ENCODE results near the gene ADCY1.
"Not testable (repeated sequence)": the region's sequence is repeated elsewhere in the genome, so short reads cannot be mapped to it uniquely, and the experiment has no call there.

Gene ADCY1

GRCh38 chr7:45573661-45574415 lies at the start of gene ADCY1:
Gene ADCY1 (plus strand): TSS chr7:45574368. CDS start chr7:45574544, 176 bp downstream.
- no peak for FAIRE-seq
- peak; percentile 48 for DNase-seq (ENCODE audit: insufficient read length, low spot score)

DNA sequence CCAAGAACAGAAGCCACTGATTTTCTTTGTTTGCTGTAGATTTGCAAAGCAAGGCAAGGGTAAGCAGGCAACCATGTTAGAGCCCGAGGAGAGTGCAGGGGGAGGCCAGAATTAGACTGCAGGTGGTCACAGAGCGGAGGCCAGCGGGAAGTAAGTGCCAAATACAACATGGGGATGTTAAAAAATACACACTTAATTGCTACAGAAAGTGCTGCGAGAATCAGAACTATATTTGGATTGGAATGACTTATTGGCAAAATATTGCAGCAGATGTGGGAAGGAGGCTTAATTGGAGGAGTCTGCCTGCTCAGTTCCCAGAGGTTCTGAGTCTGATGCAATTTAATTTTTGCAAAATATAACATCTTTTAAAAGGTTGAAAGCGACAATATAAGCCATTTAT lies 49.7 kb upstream of the ADCY1 start:
- FAIRE-seq (no peak), DNase-seq (ENCODE audit: insufficient read length, low spot score) (no peak)

- FAIRE-seq, result no peak
- no peak for DNase-seq (ENCODE audit: insufficient read length, low spot score)
Measured at GRCh38 chr7:45525057-45525456, 49.1 kb upstream of the ADCY1 start.

- FAIRE-seq, result no peak
- no peak for DNase-seq (ENCODE audit: insufficient read length, low spot score)
Measured at GRCh38 chr7:45543473-45543872, 30.7 kb upstream of the ADCY1 start.

DNA sequence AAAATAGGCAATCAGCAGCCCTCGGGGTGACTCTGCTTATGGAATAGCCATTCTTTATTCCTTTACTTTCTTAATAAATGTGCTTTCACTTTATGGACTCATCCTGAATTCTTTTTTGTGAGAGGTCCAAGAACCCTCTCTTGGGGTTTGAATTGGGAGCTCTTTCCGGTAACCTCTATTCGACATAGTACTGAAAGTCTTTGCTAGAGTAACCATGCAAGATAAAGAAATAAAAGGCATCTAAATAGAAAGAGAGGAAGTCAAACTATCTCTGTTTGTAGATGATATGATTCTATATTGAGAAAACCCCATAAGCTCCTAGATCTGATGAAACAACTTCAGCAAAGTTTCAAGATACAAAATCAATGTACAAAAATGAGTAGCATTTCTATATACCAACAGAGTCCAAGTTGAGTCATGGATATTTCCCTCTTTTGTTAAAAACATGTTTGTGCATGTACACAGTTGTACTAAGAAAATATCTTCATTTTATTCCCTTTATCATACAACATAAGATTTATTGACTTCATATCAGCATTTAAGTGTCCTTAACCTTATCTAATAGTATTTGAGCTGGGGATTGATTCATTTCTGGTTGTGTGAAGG lies 29.0 kb upstream of the ADCY1 start:
- not testable (repeated sequence) for FAIRE-seq; DNase-seq (ENCODE audit: insufficient read length, low spot score)

DNA sequence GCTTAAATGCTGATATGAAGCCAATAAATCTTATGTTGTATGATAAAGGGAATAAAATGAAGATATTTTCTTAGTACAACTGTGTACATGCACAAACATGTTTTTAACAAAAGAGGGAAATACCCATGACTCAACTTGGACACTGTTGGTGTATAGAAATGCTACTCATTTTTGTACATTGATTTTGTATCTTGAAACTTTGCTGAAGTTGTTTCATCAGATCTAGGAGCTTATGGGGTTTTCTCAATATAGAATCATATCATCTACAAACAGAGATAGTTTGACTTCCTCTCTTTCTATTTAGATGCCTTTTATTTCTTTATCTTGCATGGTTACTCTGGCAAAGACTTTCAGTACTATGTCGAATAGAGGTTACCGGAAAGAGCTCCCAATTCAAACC lies 25.3 kb upstream of the ADCY1 start:
- DNase-seq (ENCODE audit: insufficient read length, low spot score); FAIRE-seq: not testable (repeated sequence)

GRCh38 chr7:45563401-45563800 lies 10.8 kb upstream of the ADCY1 start:
- FAIRE-seq, result no peak

DNA sequence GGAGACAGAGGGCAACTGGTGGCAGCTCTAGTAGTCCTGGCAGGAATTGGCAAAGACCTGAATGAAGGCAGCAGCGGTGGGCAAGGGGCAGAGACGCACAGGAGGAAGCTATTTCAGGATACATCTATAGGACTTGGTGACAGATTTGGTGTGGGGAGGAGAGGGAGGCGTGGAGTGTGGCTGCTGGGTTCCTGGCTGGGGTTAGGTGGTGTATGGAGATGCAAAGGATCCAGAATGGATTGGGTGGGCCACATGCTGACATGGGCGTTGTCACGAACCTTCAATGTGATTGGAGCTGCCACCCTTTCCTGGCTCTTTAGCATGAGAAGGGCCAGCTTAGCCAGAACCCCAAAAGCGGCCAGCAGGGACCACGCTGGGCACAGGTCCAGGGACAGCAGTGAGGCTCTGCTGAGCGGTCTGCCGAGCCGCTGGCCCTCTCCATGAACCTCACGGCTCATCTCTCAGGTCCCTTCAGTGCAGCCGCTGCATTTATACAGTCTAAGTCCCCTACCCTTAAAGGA lies 10.2 kb upstream of the ADCY1 start:
- DNase-seq (ENCODE audit: insufficient read length, low spot score), result no peak
- FAIRE-seq, result no peak

More at GRCh38 chr7:45563401-45563800, 10.8 kb upstream of the ADCY1 start:
- no peak for DNase-seq (ENCODE audit: insufficient read length, low spot score)

GRCh38 chr7:45564485-45564884 lies 9.7 kb upstream of the ADCY1 start:
- FAIRE-seq (no peak), DNase-seq (ENCODE audit: insufficient read length, low spot score) (no peak)

- DNase-seq (ENCODE audit: insufficient read length, low spot score) (no peak), FAIRE-seq (no peak)
Measured at GRCh38 chr7:45564886-45565455, 9.2 kb upstream of the ADCY1 start.

- DNase-seq (ENCODE audit: insufficient read length, low spot score), result no peak
- no peak for FAIRE-seq
Measured at GRCh38 chr7:45566386-45566785, 7.8 kb upstream of the ADCY1 start.

DNA sequence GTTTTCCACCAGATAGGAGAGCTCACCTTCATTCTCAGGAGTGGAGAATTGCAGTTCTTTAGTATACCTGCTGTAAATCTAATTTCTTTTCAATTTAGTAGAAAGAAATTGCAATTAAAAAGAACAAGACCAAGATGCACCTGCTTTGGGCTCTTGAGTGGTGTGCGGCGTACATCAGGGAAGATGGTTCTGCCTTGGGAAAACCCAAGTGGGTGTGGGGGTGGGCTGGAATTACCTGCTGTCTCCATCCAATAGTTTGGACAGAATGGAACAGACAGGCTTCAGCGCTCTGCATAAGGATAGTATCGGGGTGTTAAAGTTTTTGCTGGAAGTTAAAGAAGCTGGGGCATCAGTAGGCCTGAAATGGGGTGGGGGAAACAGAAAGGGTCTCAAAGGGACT lies 7.2 kb upstream of the ADCY1 start:
- FAIRE-seq (no peak), DNase-seq (ENCODE audit: insufficient read length, low spot score) (no peak)

GRCh38 chr7:45567713-45568112 lies 6.5 kb upstream of the ADCY1 start:
- FAIRE-seq (no peak), DNase-seq (ENCODE audit: insufficient read length, low spot score) (no peak)

GRCh38 chr7:45568536-45569289 lies 5.5 kb upstream of the ADCY1 start:
- FAIRE-seq, result no peak
- no peak for DNase-seq (ENCODE audit: insufficient read length, low spot score)

DNA sequence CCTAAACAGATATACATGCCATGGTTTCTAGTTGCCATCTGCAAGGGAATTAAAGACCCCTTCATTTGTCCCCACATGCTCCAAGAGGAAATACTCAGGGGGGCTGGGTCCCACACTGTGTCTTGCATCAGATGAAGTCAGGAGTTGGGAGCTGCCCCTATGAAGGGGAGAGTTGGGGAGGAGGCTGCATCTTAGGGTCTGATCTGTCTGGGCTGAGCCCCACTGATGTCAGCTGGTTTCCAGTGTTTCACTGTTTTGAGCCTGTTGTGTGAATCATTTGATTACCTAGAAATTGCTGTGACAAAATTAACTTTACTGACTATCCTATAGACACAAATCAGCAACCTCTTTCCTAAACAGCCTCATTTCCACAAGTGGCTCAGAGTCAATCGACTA lies 4.9 kb upstream of the ADCY1 start:
- FAIRE-seq, result no peak
- DNase-seq (ENCODE audit: insufficient read length, low spot score), result no peak

- no peak for DNase-seq (ENCODE audit: insufficient read length, low spot score)
Measured at GRCh38 chr7:45570797-45571196, 3.4 kb upstream of the ADCY1 start.

GRCh38 chr7:45573204-45573603 lies 964 bp upstream of the ADCY1 start:
- FAIRE-seq (no peak), DNase-seq (ENCODE audit: insufficient read length, low spot score) (no peak)

More at GRCh38 chr7:45570797-45571196, 3.4 kb upstream of the ADCY1 start:
- no peak for FAIRE-seq

DNA sequence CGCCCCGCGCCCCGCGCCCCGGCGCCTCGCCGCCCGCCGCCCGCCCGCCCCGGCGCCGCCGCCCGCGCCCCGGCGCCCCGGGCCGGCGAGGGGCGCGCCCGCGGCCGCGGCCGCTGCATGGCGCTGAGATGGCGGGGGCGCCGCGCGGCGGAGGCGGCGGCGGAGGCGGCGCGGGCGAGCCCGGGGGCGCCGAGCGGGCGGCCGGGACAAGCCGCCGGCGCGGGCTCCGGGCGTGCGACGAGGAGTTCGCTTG lies 174 bp downstream of the ADCY1 start:
- FAIRE-seq (no peak), DNase-seq (ENCODE audit: insufficient read length, low spot score) (no peak)

DNA sequence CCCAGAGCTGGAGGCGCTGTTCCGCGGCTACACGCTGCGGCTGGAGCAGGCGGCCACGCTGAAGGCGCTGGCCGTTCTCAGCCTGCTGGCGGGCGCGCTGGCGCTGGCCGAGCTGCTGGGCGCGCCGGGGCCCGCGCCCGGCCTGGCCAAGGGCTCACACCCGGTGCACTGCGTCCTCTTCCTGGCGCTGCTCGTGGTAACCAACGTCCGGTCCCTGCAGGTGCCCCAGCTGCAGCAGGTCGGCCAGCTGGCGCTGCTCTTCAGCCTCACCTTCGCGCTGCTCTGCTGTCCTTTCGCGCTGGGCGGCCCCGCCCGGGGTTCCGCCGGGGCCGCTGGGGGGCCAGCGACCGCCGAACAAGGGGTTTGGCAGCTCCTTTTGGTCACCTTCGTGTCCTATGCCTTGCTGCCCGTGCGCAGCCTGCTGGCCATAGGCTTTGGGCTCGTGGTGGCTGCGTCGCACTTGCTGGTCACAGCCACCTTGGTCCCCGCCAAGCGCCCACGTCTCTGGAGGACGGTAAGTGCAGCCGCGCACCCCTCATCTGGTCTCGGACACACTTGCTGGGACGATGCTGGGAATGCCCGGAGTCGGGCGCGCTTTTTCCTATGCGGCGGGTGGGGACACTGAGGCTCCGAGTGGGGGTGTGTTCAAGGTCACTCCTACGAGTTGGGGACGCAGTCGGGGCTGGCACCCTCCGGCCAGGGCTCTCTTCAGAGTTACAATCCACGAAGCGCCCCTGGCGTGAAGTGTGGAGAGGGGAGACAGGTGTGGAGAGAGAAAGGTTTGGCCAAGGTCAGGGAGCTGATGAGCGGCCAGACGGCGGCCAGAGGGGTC lies 717 bp downstream of the ADCY1 start:
- DNase-seq (ENCODE audit: insufficient read length, low spot score), result peak; percentile 43
- no peak for FAIRE-seq

- DNase-seq (ENCODE audit: insufficient read length, low spot score) (no peak), FAIRE-seq (no peak)
Measured at GRCh38 chr7:45575501-45576248, 1.5 kb downstream of the ADCY1 start.

Measured in HTR-8/SVneo (cell line).